Non-pigmented ciliary epithelial cell (primary cell): ENCODE measurements around the gene MYOZ3.

Source experiments
- DNase-seq: peaks from one replicate; pipeline ENCODE4 v3.0.0-alpha.2; 2010; ENCODE audit warnings: low read depth

The MYOZ3 gene

GRCh38 chr5:150642991-150643710, 17.9 kb upstream of the MYOZ3 start:
- no peak for DNase-seq

- no peak for DNase-seq
Observed at GRCh38 chr5:150644058-150644457, 17.0 kb upstream of the MYOZ3 start.

- no peak for DNase-seq
Observed at GRCh38 chr5:150644514-150644913, 16.5 kb upstream of the MYOZ3 start.

GRCh38 chr5:150645070-150645700, 15.9 kb upstream of the MYOZ3 start:
- DNase-seq = no peak

GRCh38 chr5:150647275-150648251, 13.5 kb upstream of the MYOZ3 start:
- no peak for DNase-seq

- DNase-seq = no peak
Observed at GRCh38 chr5:150648294-150649107, 12.6 kb upstream of the MYOZ3 start.

GRCh38 chr5:150649108-150650020, 11.7 kb upstream of the MYOZ3 start:
- DNase-seq = no peak

- no peak for DNase-seq
Observed at GRCh38 chr5:150650021-150651006, 10.7 kb upstream of the MYOZ3 start.

- no peak for DNase-seq
Observed at GRCh38 chr5:150651382-150651781, 9.7 kb upstream of the MYOZ3 start.

- DNase-seq = no peak
Observed at GRCh38 chr5:150651924-150652671, 9.0 kb upstream of the MYOZ3 start.

- DNase-seq = no peak
Observed at GRCh38 chr5:150653145-150653761, 7.8 kb upstream of the MYOZ3 start.

- no peak for DNase-seq
Observed at GRCh38 chr5:150653762-150654556, 7.1 kb upstream of the MYOZ3 start.

- no peak for DNase-seq
Observed at GRCh38 chr5:150655221-150655620, 5.8 kb upstream of the MYOZ3 start.

- DNase-seq = no peak
Observed at GRCh38 chr5:150656191-150657132, 4.6 kb upstream of the MYOZ3 start.

GRCh38 chr5:150658121-150658520, 2.9 kb upstream of the MYOZ3 start:
- no peak for DNase-seq

- DNase-seq = no peak
Observed at GRCh38 chr5:150658699-150659265, 2.3 kb upstream of the MYOZ3 start.
